Suppressor macrophage treated with lipopolysaccharide for 1 hour (primary cell): ENCODE results near the gene COL15A1.
A peak's percentile ranks its signal among the peaks of the same experiment; 100 is the strongest.

Experiments used
- DNase-seq, 3 donors: peaks; one replicate each; pipeline ENCODE4 v3.0.0-alpha.2; 2020 to 2022

Gene COL15A1

DNA sequence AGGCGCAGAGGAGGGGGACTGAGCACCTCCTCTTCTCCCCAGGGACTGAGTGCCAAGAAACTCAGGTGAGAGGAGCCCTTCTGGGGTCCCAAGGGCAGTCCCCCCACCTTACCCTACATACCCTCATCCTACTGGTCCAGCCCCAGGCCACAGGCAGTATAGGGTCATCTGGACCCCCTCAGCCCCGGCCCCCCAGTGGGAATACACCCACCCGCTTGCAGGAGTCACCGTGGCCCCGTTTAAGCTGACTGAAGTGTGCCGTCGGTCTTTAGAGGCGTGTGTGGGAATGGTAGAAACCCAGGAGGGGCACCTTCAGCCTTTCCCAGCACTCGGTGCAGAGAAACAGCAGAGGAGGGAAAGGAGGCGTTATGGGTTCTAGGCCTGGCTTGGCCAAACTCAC lies 30.8 kb downstream of the COL15A1 start:
- DNase-seq: no peak

DNA sequence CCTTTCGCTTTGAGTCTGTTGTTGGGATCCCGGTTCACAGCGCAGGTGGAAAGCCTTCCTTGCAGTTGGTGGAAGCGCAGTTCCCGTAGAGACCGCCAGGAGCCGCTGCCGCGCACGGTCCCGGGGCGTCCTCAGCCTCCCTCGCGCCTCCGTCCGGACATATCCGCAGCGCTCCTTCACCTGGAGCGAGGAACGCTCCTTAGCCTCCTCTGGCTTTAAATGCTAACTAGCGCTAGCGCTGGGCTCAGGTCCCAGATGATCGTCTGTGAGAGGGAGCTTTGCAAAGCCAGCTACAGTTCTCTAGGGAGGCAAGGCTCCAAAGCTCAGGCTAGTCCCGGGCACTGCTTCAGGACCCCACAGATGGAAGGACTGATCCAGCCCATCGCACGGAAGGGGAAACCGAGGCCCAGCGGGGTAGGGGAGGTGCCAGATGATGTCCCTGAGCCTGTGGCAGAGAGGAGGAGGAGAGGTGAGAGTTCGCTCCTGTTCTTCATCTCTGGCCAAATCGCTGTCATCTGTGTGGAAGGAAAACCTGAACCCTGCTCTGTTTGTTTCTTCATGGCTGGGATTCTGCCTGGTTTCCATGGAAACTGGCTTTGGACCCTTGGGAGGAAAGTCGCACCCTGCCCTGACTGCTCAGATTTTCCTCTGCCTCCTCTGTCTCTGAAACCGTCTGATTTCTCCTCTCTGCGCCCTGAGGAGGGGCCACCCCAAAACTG lies 31.4 kb downstream of the COL15A1 start:
- peak; percentile 73 to 88 (median 86) for DNase-seq

DNA sequence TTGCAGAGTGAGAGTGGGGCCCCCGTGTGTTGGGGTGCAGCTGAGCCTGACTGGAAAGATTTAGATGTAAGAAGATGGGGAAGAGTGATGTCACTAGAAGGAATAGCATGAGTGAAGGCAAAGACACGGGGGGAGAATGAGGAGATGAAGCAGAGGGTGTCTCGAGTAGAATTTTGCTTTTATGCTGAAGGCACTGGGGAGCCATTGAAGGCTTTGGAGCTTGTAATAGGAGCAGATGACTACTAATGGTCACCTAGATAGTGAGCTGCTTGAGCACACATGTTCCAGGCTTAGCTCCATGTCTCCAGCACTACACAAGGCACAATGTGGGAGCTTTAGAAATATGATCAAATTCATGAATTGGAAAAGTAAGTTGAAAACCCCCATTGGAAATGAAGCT lies 32.1 kb downstream of the COL15A1 start:
- no peak for DNase-seq

DNA sequence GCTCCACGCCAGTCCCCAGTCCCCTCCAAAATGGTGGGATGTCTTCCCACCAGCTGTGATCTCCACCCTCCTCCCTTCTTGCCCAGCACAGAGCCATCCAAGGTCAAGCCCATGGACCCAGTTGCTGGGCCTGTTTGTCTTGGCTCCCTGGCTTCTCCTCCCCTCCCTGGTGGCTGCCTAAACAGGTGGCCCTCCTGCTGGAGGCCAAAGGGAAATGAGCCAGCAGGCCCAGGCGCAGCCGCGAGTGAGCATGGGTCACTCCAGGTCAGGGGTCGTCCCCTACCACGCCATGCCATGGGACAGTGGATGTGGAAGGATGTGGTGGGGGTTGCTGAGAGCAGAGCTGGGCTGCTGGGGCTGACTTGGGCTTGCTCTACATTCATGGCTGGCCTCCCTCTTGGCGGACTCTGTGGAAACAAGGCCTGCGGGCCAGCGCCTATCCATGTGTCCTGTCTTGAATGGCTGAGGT lies 33.6 kb downstream of the COL15A1 start:
- DNase-seq: no peak

DNA sequence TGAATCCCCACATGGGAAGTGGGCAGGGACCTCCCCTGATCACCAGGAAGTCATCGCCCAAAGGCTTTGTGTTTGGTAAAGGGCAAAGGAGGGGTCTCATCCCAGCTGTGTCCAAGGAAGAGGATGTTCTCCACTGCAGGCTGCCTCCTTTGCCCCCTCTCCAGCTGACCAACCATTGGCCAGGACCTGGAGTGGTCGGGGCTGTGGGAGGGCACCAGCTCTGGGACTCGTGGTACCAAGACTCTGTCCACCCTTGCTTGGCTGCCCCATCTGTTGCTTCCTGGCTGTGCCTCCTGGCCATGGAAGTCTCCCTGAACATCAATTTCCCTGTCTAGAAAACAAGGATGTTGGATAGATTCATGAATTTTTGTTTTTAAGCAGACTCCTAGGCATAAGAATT lies 34.1 kb downstream of the COL15A1 start:
- DNase-seq: no peak

DNA sequence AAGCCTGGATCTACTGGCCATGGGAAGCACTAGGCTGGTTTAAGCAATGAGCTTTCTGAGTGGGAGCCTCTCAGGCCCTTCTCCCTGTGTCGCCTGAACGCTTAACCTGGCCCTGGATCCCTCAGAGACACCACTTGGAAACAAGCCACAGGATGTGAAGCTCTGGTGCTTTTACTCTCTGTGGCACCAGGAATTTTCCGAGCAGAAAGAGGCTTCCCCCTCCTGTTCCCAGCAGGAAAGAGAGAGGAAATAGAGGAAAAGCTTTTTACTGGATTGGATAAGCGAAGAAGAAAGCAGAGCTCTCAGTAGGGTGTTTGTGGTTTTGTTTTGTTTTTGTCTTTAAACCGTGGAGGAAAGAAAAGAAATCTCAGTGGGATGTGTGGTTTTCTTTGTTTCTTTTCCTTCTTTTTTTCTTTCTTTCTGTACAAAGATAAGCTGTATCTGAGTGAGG lies 34.5 kb downstream of the COL15A1 start:
- DNase-seq: no peak

DNA sequence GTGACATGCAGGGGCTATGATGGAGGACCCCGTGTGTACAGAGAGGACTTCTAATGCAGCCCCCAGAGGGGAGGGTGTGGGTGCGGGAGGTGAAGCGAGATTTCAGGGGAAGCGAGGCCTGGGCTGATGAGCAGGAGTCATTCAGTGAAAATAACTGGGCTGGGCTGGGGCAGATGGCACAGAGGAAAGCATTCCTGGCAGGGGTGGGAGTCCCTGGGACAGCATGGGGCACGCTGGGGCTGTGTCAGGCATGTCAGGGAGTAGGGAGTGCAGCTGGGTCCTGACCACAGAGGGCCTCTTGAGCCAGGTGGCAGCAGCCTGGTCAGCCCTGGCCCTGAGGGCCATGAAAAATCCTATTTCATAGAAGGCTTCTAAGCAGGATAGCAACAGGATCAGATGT lies 36.6 kb downstream of the COL15A1 start:
- no peak for DNase-seq

DNA sequence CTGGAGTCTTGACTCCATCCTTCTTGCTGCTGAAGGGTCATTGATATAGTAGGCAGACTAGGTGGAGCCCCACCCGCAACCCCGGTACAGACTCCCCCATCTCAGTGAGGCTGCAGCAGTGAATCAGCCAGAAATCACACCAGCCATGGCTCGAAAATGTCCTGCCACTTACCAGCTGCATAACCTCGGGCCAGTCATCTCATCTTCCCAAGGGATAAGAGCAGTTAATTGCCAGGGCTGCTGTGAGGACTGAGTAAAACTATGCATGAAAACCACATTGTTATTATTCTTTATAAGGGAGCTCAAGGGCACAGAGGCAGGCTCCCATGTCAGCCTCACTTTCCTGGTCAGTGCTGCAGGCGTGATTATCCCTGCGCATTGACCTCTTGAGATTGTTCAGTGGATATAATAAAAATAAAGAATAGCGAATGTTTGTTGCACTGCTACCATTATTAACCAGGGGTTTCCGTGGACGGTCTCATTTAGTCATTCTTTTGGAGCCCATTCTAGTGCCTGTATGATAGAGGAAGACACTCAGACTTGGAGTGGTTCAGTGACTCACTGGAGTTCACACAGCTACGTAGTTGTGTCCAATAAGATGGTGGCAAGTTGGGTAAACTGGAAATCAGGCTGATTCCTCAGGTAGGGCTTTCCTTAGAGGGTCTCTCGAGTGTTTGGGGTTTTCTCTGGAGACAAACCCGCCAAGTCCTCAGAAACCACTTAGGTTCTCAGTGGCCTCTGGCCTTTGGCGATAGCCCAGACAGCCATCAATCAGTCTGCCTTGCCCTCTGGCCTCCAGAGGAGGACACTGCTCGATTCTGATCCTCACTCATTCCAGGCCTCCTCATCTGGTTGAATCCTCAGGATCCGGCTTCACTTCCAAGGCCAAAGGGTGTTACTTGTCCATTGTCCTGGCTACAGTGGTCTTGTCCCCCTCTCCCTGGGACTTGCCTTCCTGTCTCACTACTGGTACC lies 39.9 kb downstream of the COL15A1 start:
- DNase-seq: peak in 2 of 3 donors; percentile 31 to 34

DNA sequence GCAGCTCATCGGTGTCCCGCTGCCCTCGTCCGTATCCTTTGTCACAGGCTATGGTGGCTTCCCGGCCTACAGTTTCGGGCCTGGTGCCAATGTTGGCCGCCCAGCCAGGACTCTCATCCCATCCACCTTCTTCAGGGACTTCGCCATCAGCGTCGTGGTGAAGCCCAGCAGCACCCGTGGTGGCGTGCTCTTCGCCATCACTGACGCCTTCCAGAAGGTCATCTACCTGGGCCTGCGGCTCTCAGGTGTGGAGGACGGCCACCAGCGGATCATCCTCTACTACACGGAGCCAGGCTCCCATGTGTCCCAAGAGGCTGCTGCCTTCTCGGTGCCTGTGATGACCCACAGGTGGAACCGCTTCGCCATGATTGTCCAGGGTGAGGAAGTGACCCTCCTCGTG lies 41.9 kb downstream of the COL15A1 start:
- DNase-seq: no peak

DNA sequence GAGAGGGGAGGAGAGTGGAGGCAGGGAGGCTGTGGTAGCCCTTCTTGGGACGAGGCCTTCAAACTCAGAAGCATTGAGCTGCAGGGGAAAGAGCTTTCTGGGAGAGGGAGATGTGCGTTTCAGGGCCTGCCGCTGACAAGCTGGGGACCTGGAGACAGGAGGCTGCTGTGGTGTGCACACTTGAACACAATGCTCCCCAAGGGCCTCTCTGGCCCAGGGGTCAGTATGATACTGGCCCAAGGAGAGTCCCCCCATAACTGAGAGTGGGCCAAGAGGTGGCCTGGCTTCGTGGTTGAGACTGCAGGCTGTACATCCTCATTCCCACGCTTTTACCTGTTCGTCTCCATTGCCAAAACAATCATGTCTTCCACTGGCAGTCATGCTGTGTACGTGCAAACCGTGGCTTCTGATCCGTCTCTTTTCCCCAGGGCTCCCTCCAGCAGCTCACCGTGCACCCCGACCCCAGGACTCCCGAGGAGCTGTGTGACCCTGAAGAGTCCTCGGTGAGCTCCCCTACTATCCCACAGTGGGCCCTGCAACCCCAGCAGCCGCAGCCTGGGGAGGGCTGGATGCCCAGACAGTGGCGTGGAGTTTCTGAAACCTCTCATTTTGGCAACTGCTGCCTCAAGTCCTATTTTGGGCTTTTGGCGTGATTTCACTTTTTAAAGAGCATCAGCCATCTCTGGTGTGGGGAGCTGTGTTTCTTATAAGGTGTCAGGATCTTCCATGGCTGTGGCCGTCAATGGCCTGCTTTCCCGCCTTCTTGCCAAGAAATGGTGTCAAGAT lies 43.4 kb downstream of the COL15A1 start:
- DNase-seq: no peak

DNA sequence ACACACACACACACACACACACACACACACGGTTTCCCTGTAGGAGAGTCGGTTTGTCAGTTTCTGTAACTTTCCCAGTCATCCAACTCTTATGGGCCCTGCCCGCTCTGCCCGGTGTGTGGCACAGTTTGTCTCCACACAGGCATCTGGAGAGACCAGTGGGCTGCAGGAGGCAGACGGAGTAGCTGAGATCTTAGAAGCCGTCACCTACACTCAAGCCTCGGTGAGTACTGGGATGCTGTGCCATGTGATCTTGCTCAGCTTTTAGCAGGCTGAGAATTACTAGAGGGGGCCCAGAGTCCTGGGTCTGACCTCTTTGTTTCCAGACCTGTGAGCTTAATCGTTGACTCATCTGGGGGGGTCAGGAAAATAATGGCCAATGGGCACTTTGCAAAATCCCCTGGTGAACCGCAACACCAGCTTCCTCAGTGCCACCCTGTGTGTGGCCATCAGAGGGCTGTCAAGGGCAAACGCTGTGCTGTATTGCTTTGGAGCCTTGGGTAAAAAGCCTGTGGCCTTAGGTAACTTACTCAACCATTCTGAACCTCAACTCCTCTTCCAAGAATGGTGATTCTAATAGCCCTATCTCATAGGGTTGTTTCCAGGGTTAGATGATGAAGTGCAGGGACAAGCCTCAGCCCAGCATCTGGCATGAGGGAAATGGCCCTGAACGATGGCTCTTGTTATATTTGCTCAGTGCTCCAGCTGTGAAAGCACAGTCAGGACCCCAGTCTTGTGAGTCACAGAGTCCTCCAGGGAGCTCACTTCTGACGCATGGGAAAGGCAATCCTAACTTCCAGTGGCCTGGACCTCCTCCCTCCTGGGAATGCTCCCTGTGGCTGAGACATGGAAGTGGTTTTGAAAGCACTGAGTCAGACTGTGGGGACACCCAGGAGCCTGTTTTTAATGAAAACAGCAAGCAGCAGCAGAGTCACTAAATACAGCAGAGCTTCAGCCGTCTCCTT lies 45.6 kb downstream of the COL15A1 start:
- peak; percentile 51 to 65 (median 64) for DNase-seq

DNA sequence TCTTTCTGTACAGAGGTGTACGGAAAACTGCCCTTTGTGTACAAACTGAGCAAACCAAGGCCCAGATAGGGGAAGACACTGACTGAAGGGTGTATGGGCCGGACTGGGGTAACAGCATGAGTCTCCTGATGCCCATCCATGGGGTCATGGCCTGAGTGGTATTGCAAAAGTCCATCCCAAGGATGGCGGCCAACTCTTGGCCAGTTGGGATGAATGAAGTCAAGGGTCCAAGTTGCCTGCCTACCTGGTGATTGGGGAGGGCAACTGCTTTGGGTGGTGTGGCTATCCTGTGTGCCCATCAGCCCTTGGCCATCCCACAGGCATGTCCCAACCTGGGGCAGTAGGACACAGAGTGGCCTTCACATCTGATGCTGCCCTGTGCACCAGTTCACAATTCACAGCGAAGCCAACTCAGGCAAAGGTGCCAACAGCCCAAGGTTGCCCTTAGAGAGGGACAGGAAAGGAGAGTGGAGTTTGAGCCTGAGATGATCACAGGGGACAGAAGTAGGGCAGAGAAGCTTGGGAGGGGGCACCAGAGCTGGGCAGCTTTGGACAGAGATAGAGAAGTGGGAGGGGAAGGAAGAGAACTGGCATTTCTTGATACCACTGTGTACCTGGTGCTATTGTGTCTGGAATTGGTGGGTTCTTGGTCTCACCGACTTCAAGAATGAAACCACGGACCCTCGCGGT lies 46.6 kb downstream of the COL15A1 start:
- DNase-seq: no peak

DNA sequence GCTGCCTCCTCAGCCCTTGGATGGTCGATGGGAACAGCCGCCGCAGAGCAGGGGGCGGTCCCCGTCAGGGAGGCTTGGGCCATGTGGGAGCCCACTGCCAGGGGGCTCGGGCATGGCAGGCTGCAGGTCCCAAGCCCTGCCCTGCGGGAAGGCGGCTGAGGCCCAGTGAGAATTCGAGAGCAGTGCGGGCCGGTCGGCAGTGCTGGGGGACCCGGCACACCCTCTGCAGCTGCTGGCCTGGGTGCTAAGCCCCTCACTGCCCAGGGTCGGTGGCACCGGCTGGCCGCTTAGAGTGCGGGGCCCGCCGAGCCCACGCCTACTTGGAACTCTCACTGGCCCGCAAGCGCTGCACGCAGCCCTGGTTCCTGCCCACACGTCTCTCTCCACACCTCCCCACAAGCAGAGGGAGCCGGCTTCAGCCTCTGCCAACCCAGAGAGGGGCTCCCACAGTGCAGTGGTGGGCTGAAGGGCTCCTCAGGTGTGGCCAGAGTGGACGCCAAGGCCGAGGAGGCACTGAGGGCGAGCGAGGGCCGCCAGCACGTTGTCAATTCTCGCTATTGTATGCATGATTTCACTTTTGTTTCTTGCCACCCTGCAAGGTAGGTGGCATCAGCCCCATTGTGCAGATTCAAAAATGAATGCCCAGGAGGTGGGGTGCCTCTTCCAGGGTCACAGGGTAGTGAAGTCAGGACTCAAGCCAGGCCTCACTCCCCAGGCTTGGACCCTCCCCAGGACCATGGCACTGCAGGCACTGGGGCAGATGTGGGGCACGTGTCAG lies 48.6 kb downstream of the COL15A1 start:
- DNase-seq: no peak

DNA sequence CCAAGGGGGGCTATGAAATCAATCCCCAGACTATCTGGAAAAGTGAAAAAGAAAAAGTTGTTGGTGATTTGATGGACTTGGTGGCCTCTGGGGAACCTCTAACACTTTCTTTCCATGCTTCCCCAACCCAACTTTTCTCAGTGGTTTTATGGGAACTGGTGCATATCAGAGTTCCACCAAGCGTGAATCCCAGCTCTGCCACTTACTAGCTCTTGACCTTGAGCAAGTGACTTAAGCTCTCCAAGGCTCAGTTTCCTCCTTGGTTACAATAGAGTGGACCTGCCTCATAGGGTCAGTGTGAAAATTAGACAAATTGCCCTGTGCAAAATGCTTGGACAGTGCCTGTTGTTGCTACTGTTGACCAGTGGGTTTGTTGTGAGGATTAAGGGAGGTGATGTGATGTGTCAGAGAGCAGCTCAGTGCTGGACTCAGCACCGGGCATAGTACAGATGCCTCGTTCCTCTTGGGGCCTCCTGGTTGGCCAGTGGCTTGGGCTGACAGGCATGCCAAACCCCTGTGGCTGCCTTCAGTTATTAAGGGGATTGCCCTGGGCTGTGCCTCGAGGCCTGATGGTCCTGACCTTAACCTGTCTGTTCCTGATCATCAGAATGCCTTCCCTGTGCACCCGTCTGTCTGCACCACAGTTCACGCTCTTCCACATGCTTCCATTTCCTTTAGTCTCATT lies 49.3 kb downstream of the COL15A1 start:
- DNase-seq: no peak

DNA sequence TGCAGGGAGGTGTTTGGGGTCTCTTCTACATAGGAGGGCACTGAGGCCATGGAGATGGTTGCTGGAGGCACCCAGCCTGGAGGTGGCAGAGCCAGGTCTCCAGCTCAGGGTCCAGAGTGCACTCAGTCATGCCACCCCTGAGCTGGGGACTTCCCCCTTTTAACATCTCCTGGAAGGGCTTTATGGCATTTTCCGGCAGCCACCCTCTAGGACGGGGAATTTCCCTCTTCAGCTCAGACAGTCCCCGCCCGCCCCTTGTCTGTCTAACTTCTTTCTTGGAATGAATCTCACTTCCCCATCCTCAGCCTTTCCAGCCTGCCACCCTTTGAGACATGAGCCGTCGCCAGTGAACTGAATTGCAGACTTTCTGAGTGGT lies 49.9 kb downstream of the COL15A1 start:
- DNase-seq: peak; percentile 96 to 97 (median 96)

DNA sequence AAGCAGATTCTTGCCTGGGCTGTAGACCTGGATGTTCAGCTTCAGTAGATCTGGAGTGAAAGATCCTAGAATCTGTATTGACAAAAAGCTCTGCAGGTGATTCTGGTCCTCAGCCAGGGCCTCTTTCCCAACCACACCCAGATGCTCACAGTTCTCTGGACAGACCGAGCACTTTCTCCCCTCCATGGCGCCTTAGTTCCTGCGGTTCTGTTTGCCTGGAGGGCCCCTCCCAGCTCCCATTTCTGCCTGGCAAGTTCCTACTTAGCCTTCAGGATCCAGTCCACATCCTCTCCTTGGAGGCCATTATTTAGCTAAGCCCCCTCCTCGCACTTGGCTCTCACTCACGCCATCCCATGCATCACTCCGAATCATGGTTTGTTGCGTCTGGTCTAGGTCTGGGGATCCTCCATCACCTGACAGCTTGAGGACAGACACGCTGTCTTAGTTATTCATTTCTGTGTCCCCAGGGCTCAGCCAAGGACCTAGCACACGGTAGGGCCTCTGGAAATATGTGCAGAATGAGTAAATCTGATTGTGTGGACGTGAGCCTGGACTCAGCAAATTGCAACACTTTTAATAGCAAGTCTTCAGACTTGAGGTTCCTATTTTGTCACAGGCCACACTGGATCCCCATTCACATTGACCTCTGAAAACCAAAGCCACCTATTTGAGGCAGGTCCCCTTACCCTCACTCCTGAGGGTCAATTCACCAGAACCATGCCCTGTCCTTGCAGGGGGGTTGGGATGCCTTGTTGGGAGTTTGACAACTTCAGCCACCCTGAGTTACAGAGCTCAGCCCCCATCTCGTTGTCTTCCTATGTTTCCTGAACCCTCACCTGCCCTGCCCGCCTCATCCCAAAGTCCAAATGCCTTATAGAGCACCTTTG lies 50.7 kb downstream of the COL15A1 start:
- peak; percentile 41 to 50 (median 44) for DNase-seq

DNA sequence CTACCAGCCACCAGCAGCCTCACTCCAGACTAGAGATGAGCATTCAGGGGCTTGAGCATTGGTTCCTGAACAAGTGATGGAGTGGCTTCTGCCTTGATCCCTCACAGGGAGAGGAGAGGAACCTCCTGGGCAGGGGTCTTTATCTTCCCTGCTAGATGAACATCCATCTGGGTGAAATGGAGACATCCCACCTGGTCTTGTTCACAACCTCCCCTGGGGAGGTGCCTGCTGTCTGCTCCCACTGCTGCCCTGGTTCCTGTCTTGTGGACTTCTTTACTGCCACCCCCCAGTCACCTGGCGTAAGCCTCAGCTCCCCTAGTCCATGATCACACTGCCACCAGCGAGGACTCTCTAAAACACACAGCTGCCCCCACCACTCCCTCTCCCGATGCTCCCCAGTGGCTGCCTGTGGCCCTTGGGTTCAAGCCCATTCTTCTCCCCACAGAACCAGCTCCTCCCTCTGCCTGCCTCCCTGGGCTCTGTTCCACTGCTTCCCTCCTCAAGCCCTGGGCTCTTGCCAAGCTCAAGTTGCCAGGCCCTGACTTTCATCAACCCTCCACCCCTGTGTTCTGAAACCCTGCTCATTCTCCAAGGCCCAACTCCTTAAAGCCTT lies 51.5 kb downstream of the COL15A1 start:
- no peak for DNase-seq

DNA sequence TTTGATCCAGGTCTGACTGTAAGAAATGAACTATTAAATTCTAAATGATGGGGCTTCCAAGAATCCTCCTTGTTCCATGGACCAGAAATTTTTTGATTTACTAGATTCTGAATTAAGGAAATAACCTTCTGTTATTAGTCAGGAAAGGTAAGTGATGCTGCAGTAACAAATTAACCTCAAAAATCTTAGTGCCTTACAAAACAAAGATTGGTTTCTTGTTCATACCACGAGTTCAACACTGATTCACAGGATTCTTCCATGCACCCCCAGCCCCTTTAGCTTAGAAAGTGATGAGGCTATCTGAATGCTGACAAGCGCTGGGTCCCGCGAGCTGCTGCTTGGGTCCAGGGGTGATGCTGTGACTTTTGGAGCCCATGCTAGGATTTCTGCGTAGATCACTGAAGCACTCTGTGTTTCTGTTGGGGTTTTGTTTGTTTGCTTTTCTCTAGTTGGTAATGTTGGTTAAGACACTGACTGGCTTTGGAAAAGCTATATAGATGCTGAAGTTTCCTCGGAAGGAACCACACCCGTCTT lies 52.3 kb downstream of the COL15A1 start:
- no peak for DNase-seq
